H9 (cell line): Measurements from ENCODE around the gene MYO15B. TPM values are rescaled to one million over a fixed set of nuclear protein-coding genes. Genes with fewer than 3 reads are reported as not detected.

ENCODE experiments used
- DNase-seq: peaks from one replicate; pipeline ENCODE4 v3.0.0-alpha.2; 2017
- H2AFZ ChIP-seq: one replicate; pipeline ENCODE4 v1.6.1; 2013; ENCODE audit warnings: mild to moderate bottlenecking, low read length, control low read depth, moderate library complexity
- H2AK5ac ChIP-seq: 2 replicates; pipeline ENCODE4 v1.6.1; 2013; ENCODE audit warnings: low read length, control low read depth, mixed read lengths; ENCODE audit not compliant: insufficient read length
- H2BK120ac ChIP-seq: one replicate; pipeline ENCODE4 v1.6.1; 2013; ENCODE audit warnings: low read depth, mild to moderate bottlenecking, low read length, control low read depth, inconsistent platforms; ENCODE audit not compliant: poor library complexity, severe bottlenecking
- H2BK12ac ChIP-seq: 2 replicates; pipeline ENCODE4 v1.6.1; 2013; ENCODE audit warnings: low read length, control low read depth, mixed read lengths, low read depth; ENCODE audit not compliant: insufficient read length
- H2BK15ac ChIP-seq: 2 replicates; pipeline ENCODE4 v1.6.1; 2013; ENCODE audit warnings: low read depth, low read length, control low read depth
- H2BK20ac ChIP-seq: one replicate; pipeline ENCODE4 v1.6.1; 2013; ENCODE audit warnings: low read depth, mild to moderate bottlenecking, low read length, control low read depth, inconsistent platforms; ENCODE audit not compliant: poor library complexity, severe bottlenecking
- H2BK5ac ChIP-seq: 2 replicates; pipeline ENCODE4 v1.6.1; 2013; ENCODE audit warnings: low read length, control low read depth, mixed read lengths; ENCODE audit not compliant: insufficient read length
- H3K14ac ChIP-seq: 2 replicates; pipeline ENCODE4 v1.6.1; 2013; ENCODE audit warnings: low read length, control low read depth; ENCODE audit not compliant: insufficient read depth
- H3K18ac ChIP-seq: 2 replicates; pipeline ENCODE4 v1.6.1; 2013; ENCODE audit warnings: low read depth, mild to moderate bottlenecking, mixed read lengths, low read length, control low read depth; ENCODE audit not compliant: insufficient read length
- H3K23ac ChIP-seq: 2 replicates; pipeline ENCODE4 v1.6.1; 2013; ENCODE audit warnings: low read length, control low read depth, mixed read lengths, low read depth; ENCODE audit not compliant: insufficient read length
- H3K23me2 ChIP-seq: 2 replicates; pipeline ENCODE4 v1.6.1; 2013; ENCODE audit warnings: low read depth, mild to moderate bottlenecking, mixed read lengths, low read length, control low read depth; ENCODE audit not compliant: insufficient read length, poor library complexity, severe bottlenecking
- H3K27ac ChIP-seq: 2 replicates; pipeline ENCODE4 v1.5.1; 2013; ENCODE audit warnings: low read length, control low read depth, mixed read lengths, low read depth; ENCODE audit not compliant: insufficient read length
- H3K27me3 ChIP-seq: 2 replicates; pipeline ENCODE4 v1.6.1; 2013; ENCODE audit warnings: low read length, control low read depth, inconsistent platforms; ENCODE audit not compliant: insufficient read depth
- H3K4ac ChIP-seq: 2 replicates; pipeline ENCODE4 v1.6.1; 2013; ENCODE audit warnings: low read depth, mild to moderate bottlenecking, control low read depth, inconsistent platforms, low read length, moderate library complexity
- H3K4me1 ChIP-seq: 2 replicates; pipeline ENCODE4 v1.6.1; 2013; ENCODE audit warnings: low read length, control low read depth, inconsistent platforms; ENCODE audit not compliant: insufficient read depth
- H3K4me2 ChIP-seq: 2 replicates; pipeline ENCODE4 v1.6.1; 2013; ENCODE audit warnings: low read length, control low read depth, mixed read lengths; ENCODE audit not compliant: insufficient read length, insufficient read depth
- H3K56ac ChIP-seq: 2 replicates; pipeline ENCODE4 v1.6.1; 2013; ENCODE audit warnings: low read depth, mild to moderate bottlenecking, mixed read lengths, low read length, control low read depth; ENCODE audit not compliant: insufficient read length
- H3K79me1 ChIP-seq: 2 replicates; pipeline ENCODE4 v1.6.1; 2013; ENCODE audit warnings: low read depth, mild to moderate bottlenecking, moderate library complexity, low read length, control low read depth, inconsistent platforms; ENCODE audit not compliant: insufficient read depth, poor library complexity, severe bottlenecking
- H3K79me2 ChIP-seq: 2 replicates; pipeline ENCODE4 v1.6.1; 2013; ENCODE audit warnings: low read length, control low read depth, inconsistent platforms; ENCODE audit not compliant: insufficient read depth
- H3K9ac ChIP-seq: 2 replicates; pipeline ENCODE4 v1.6.1; 2013; ENCODE audit warnings: low read length, control low read depth, mixed read lengths; ENCODE audit not compliant: insufficient read length; ENCODE audit errors: extremely low read depth
- H3K9me3 ChIP-seq: one replicate; pipeline ENCODE4 v1.6.1; 2013; ENCODE audit warnings: low read depth, low read length, inconsistent platforms; ENCODE audit not compliant: control insufficient read depth
- H3T11ph ChIP-seq: one replicate; pipeline ENCODE4 v1.6.1; 2013; ENCODE audit warnings: mild to moderate bottlenecking, low read length, control low read depth, inconsistent platforms
- H4K20me1 ChIP-seq: one replicate; pipeline ENCODE4 v1.6.1; 2013; ENCODE audit not compliant: control insufficient read depth, insufficient read length, insufficient read depth
- H4K5ac ChIP-seq: 2 replicates; pipeline ENCODE4 v1.6.1; 2013; ENCODE audit warnings: low read depth, mild to moderate bottlenecking, mixed read lengths, low read length, control low read depth; ENCODE audit not compliant: insufficient read length
- H4K8ac ChIP-seq: replicated peaks from 2 replicates; pipeline ENCODE4 v1.6.1; 2013; ENCODE audit warnings: low read length, control low read depth, mixed read lengths, low read depth; ENCODE audit not compliant: insufficient read length
- H4K91ac ChIP-seq: 2 replicates; pipeline ENCODE4 v1.6.1; 2013; ENCODE audit warnings: low read depth, mild to moderate bottlenecking, moderate library complexity, mixed read lengths, low read length, control low read depth; ENCODE audit not compliant: insufficient read length
- H3K27ac Mint-ChIP-seq, 3 experiments: 2 replicates in 2 of 3; 3 replicates in 1 of 3; pipeline ENCODE4 v1.8.0; 2020 to 2021; ENCODE audit warnings: mixed read lengths in 3 of 3, mild to moderate bottlenecking in 1 of 3, moderate library complexity in 1 of 3
- H3K27me3 Mint-ChIP-seq: 2 replicates; pipeline ENCODE4 v1.8.0; 2021; ENCODE audit warnings: low read depth, mild to moderate bottlenecking, moderate library complexity, mixed read lengths
- H3K36me3 Mint-ChIP-seq, 3 experiments: 2 replicates in 2 of 3; 3 replicates in 1 of 3; pipeline ENCODE4 v1.8.0; 2020 to 2021; ENCODE audit warnings: low read depth in 3 of 3, mixed read lengths in 3 of 3; ENCODE audit not compliant: insufficient read depth in 1 of 3
- H3K4me1 Mint-ChIP-seq, 2 experiments: 2 replicates each; pipeline ENCODE4 v1.8.0; 2020; ENCODE audit warnings: mixed read lengths in 2 of 2
- H3K4me3 Mint-ChIP-seq, 2 experiments: 2 replicates in 1 of 2; 3 replicates in 1 of 2; pipeline ENCODE4 v1.8.0; 2020 to 2021; ENCODE audit warnings: mild to moderate bottlenecking in 2 of 2, mixed read lengths in 2 of 2, moderate library complexity in 1 of 2
- H3K9me3 Mint-ChIP-seq, 2 experiments: 2 replicates in 1 of 2; 3 replicates in 1 of 2; pipeline ENCODE4 v1.8.0; 2020; ENCODE audit warnings: mild to moderate bottlenecking in 2 of 2, mixed read lengths in 2 of 2, moderate library complexity in 1 of 2
- WGBS: extraction: QIAGEN DNeasy Blood & Tissue Kit; methylation state at CpG from one replicate; pipeline ENCODE4 v1.1.7; 2013; ENCODE audit warnings: missing lambda C conversion rate, low lambda C conversion rate, mixed read lengths; ENCODE audit not compliant: insufficient read length; ENCODE audit errors: extremely low coverage; 5-methylcytosine and 5-hydroxymethylcytosine counted together
- total RNA-seq: library from RNA; stranded (reverse); gene quantifications from 2 replicates; pipeline ENCODE4 v1.2.1, GENCODE V29; 2021
- TF ChIP-seq, protein P1 (sequence below): fragments of 200-600 bp; sonication (generic); conservative IDR thresholded peaks from 3 replicates; pipeline ENCODE4 v1.8.0; 2021; ENCODE audit warnings: antibody characterized with exemption, mild to moderate bottlenecking

MYO15B gene
- total RNA-seq, 1 experiment from 2014 or later = 41.9 TPM

DNA sequence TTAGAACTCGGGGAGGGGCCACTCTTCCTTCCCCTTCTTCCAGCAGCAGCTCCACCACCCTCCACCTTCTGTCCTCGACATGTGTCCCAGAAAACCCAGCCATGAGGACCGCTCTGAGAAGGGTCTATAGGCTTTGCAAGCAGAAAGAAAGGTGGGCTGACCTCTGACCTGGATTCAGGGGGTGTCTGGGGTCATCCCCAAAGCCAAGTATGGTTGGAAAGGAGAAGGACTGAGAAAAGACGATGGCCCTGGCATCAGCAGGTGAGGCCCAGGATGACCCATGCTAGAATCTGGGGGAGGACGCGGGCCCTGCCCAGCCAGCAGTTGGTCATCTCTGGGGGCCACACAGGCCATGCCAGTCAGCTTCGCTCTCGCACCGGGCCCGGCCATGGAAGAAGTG is 39.5 kb downstream of the MYO15B start:
- Histone ChIP-seq H3K18ac (no peak overlapping the region), H3K79me2 (no peaks in the 10 kb centered on the region), H2BK20ac (no peak overlapping the region), H2BK12ac (no peak overlapping the region), H4K8ac (no peak overlapping the region), H3K9ac (no peak overlapping the region), H2AK5ac (no peak overlapping the region), H3K27ac (no peak overlapping the region), H2BK15ac (no peak overlapping the region), H4K91ac (no peak overlapping the region), H3K9me3 (no peaks in the 10 kb centered on the region), H3K27me3 (no peaks in the 10 kb centered on the region; the same call in 1 of the 2 replicates), H3K23me2 (no peaks in the 10 kb centered on the region), H3T11ph (no peak overlapping the region), H3K56ac (no peak overlapping the region), H4K5ac (no peak overlapping the region), H4K20me1 (no peaks in the 10 kb centered on the region), H2BK120ac (no peak overlapping the region), H3K4me1 (no peaks in the 10 kb centered on the region), H3K23ac (no peak overlapping the region), H3K79me1 (no peaks in the 10 kb centered on the region), H3K4ac (no peak overlapping the region), H2BK5ac (no peak overlapping the region), H3K4me2 (no peak overlapping the region), H3K14ac (no peak overlapping the region), H2AFZ (no peak overlapping the region)
- H3K4me1 Mint-ChIP-seq = no peaks in the 10 kb centered on the region
- no peaks in the 10 kb centered on the region for H3K9me3 Mint-ChIP-seq
- no CpG with 5 or more reads among the region's 10 CpGs for WGBS
- peaks cover 0 to 15% (median 2%) of the 10 kb centered on the region in 3 experiments; a peak in 4 of 7 replicates for H3K36me3 Mint-ChIP-seq
- peak overlapping the region in 1 of 3 experiments; percentile 86; a peak in 1 of 7 replicates for H3K27ac Mint-ChIP-seq
- TF ChIP-seq, protein P1, sequence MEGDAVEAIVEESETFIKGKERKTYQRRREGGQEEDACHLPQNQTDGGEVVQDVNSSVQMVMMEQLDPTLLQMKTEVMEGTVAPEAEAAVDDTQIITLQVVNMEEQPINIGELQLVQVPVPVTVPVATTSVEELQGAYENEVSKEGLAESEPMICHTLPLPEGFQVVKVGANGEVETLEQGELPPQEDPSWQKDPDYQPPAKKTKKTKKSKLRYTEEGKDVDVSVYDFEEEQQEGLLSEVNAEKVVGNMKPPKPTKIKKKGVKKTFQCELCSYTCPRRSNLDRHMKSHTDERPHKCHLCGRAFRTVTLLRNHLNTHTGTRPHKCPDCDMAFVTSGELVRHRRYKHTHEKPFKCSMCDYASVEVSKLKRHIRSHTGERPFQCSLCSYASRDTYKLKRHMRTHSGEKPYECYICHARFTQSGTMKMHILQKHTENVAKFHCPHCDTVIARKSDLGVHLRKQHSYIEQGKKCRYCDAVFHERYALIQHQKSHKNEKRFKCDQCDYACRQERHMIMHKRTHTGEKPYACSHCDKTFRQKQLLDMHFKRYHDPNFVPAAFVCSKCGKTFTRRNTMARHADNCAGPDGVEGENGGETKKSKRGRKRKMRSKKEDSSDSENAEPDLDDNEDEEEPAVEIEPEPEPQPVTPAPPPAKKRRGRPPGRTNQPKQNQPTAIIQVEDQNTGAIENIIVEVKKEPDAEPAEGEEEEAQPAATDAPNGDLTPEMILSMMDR = no peak
- H3K4me3 Mint-ChIP-seq = no peak overlapping the region
- peaks cover 5% of the 10 kb centered on the region for H3K27me3 Mint-ChIP-seq
- no peak for DNase-seq
